GM06990 (cell line): Measurements from ENCODE around the gene OGFOD3.
"Not testable (repeated sequence)": the region's sequence is repeated elsewhere in the genome, so short reads cannot be mapped to it uniquely, and the experiment has no call there.

Experiments used
- DNase-seq: peaks from one replicate; pipeline ENCODE4 v3.0.0-alpha.2; 2011; ENCODE audit not compliant: insufficient read length; ENCODE audit errors: extremely low read depth
- H3K27me3 ChIP-seq: replicated peaks from 2 replicates; pipeline ENCODE4 v1.6.0; 2011; ENCODE audit warnings: low read length; ENCODE audit not compliant: control insufficient read depth, insufficient read depth
- H3K36me3 ChIP-seq: 2 replicates; pipeline ENCODE4 v1.5.1; 2011; ENCODE audit warnings: low read length; ENCODE audit not compliant: control insufficient read depth, insufficient read depth
- H3K4me3 ChIP-seq: replicated peaks from 2 replicates; pipeline ENCODE4 v1.5.1; 2011; ENCODE audit warnings: low read depth, mild to moderate bottlenecking, control low read depth, low read length
- TF ChIP-seq, protein P1 (sequence below): IDR thresholded peaks from 2 replicates; pipeline ENCODE4 v1.5.1; 2011; ENCODE audit warnings: low read length, control low read depth, mild to moderate bottlenecking, inconsistent platforms; ENCODE audit not compliant: insufficient read depth, poor library complexity, severe bottlenecking

OGFOD3 gene

DNA sequence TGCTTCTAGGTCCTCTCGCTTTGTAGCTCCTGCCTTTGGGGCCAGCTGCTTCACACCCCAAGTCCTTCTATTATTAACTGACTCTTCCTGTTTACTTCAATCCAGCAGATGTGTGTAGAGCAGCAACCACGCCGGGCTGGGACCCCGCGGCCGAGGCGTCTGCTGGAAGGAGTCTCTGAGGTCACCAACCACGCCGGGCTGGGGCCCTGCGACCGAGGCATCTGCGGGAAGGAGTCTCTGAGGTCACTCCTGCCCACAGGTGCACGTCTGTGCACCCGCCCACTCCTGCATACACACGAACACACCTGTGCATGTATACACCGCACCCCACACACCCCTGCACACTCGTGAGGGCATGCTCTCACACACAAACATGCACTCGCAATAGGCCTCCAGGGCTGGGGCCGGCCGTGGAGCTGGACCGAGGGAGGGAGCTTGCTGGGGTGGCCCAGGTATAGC is 67.1 kb downstream of the OGFOD3 start:
- no peaks in the 10 kb centered on the region; the same call in 1 of the 2 replicates for H3K27me3 ChIP-seq
- TF ChIP-seq, protein P1, sequence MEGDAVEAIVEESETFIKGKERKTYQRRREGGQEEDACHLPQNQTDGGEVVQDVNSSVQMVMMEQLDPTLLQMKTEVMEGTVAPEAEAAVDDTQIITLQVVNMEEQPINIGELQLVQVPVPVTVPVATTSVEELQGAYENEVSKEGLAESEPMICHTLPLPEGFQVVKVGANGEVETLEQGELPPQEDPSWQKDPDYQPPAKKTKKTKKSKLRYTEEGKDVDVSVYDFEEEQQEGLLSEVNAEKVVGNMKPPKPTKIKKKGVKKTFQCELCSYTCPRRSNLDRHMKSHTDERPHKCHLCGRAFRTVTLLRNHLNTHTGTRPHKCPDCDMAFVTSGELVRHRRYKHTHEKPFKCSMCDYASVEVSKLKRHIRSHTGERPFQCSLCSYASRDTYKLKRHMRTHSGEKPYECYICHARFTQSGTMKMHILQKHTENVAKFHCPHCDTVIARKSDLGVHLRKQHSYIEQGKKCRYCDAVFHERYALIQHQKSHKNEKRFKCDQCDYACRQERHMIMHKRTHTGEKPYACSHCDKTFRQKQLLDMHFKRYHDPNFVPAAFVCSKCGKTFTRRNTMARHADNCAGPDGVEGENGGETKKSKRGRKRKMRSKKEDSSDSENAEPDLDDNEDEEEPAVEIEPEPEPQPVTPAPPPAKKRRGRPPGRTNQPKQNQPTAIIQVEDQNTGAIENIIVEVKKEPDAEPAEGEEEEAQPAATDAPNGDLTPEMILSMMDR = no peak
- H3K4me3 ChIP-seq = no peak overlapping the region
- peak; percentile 66 for DNase-seq
- no peaks in the 10 kb centered on the region for H3K36me3 ChIP-seq

DNA sequence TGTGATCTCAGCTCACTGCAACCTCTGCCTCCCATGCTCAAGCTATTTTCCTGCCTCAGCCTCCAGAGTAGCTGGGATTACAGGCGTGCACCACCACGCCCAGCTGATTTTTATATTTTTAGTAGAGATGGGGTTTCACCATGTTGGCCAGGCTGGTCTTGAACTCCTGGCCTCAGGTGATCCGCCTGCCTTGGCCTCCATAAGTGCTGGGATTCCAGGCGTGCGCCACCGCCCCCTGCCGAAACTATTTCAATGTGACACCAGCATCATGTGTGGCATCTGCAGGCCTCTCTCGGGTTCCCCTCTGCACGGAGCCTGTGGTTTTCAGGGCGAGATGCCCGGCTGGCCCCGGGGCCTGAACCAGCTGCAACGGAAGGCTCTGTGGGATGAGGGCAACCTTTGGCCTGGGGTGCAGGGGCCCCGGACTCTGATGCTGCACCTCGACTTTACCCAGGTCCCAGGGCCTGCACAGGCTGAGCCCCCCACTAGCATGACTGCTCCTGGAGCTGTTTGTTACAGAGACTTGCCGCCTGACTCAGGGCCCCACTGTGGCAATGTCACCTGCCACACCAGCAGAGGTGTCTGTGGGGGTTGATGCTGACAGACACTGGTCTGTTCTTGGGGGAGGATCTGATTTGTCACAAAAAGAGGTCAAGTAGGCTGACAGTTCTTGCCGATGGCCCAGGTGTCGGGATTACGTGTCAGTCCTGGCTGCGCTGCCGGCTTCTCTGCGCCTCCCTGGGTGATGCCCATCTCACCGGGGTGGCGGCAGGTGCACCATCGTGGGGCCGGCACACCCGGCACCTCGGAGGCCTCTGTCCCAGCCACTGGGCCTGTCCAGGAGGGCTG is 68.0 kb downstream of the OGFOD3 start:
- no peaks in the 10 kb centered on the region for H3K36me3 ChIP-seq
- peak; percentile 55 for DNase-seq
- TF ChIP-seq, protein P1 = peak; percentile 43

GRCh38 chr17:82349287-82349701 is 69.1 kb downstream of the OGFOD3 start:
- H3K4me3 ChIP-seq = no peak overlapping the region
- no peak for DNase-seq
- TF ChIP-seq, protein P1 = no peak
- H3K27me3 ChIP-seq = no peaks in the 10 kb centered on the region; the same call in 1 of the 2 replicates
- no peaks in the 10 kb centered on the region for H3K36me3 ChIP-seq

More for the DNA sequence above, 68.0 kb downstream of the OGFOD3 start:
- Histone ChIP-seq H3K27me3 (no peaks in the 10 kb centered on the region; the same call in 1 of the 2 replicates), H3K4me3 (no peak overlapping the region)

GRCh38 chr17:82348866-82349265 is 69.5 kb downstream of the OGFOD3 start:
- TF ChIP-seq, protein P1 = no peak
- no peaks in the 10 kb centered on the region; the same call in 1 of the 2 replicates for H3K27me3 ChIP-seq

GRCh38 chr17:82348434-82348833 is 70.0 kb downstream of the OGFOD3 start:
- no peak for DNase-seq
- H3K27me3 ChIP-seq = no peaks in the 10 kb centered on the region; the same call in 1 of the 2 replicates
- TF ChIP-seq, protein P1 = no peak
- H3K4me3 ChIP-seq = no peak overlapping the region
- H3K36me3 ChIP-seq = no peaks in the 10 kb centered on the region

More at GRCh38 chr17:82348866-82349265, 69.5 kb downstream of the OGFOD3 start:
- H3K4me3 ChIP-seq = no peak overlapping the region
- DNase-seq = no peak
- H3K36me3 ChIP-seq = no peaks in the 10 kb centered on the region

GRCh38 chr17:82347994-82348393 is 70.4 kb downstream of the OGFOD3 start:
- not testable (repeated sequence) for DNase-seq, H3K4me3 ChIP-seq, H3K36me3 ChIP-seq, H3K27me3 ChIP-seq
